H9 (cell line): ENCODE data around the gene HPGDS. TPM values are rescaled to one million over a fixed set of nuclear protein-coding genes. Genes with fewer than 3 reads are reported as not detected.

Experiments
- DNase-seq: peaks from one replicate; pipeline ENCODE4 v3.0.0-alpha.2; 2017
- H2AFZ ChIP-seq: one replicate; pipeline ENCODE4 v1.6.1; 2013; ENCODE audit warnings: mild to moderate bottlenecking, low read length, control low read depth, moderate library complexity
- H2AK5ac ChIP-seq: 2 replicates; pipeline ENCODE4 v1.6.1; 2013; ENCODE audit warnings: low read length, control low read depth, mixed read lengths; ENCODE audit not compliant: insufficient read length
- H2BK120ac ChIP-seq: one replicate; pipeline ENCODE4 v1.6.1; 2013; ENCODE audit warnings: low read depth, mild to moderate bottlenecking, low read length, control low read depth, inconsistent platforms; ENCODE audit not compliant: poor library complexity, severe bottlenecking
- H2BK12ac ChIP-seq: 2 replicates; pipeline ENCODE4 v1.6.1; 2013; ENCODE audit warnings: low read length, control low read depth, mixed read lengths, low read depth; ENCODE audit not compliant: insufficient read length
- H2BK15ac ChIP-seq: 2 replicates; pipeline ENCODE4 v1.6.1; 2013; ENCODE audit warnings: low read depth, low read length, control low read depth
- H2BK20ac ChIP-seq: one replicate; pipeline ENCODE4 v1.6.1; 2013; ENCODE audit warnings: low read depth, mild to moderate bottlenecking, low read length, control low read depth, inconsistent platforms; ENCODE audit not compliant: poor library complexity, severe bottlenecking
- H2BK5ac ChIP-seq: 2 replicates; pipeline ENCODE4 v1.6.1; 2013; ENCODE audit warnings: low read length, control low read depth, mixed read lengths; ENCODE audit not compliant: insufficient read length
- H3K14ac ChIP-seq: 2 replicates; pipeline ENCODE4 v1.6.1; 2013; ENCODE audit warnings: low read length, control low read depth; ENCODE audit not compliant: insufficient read depth
- H3K18ac ChIP-seq: 2 replicates; pipeline ENCODE4 v1.6.1; 2013; ENCODE audit warnings: low read depth, mild to moderate bottlenecking, mixed read lengths, low read length, control low read depth; ENCODE audit not compliant: insufficient read length
- H3K23ac ChIP-seq: 2 replicates; pipeline ENCODE4 v1.6.1; 2013; ENCODE audit warnings: low read length, control low read depth, mixed read lengths, low read depth; ENCODE audit not compliant: insufficient read length
- H3K23me2 ChIP-seq: 2 replicates; pipeline ENCODE4 v1.6.1; 2013; ENCODE audit warnings: low read depth, mild to moderate bottlenecking, mixed read lengths, low read length, control low read depth; ENCODE audit not compliant: insufficient read length, poor library complexity, severe bottlenecking
- H3K27ac ChIP-seq: 2 replicates; pipeline ENCODE4 v1.5.1; 2013; ENCODE audit warnings: low read length, control low read depth, mixed read lengths, low read depth; ENCODE audit not compliant: insufficient read length
- H3K27me3 ChIP-seq: 2 replicates; pipeline ENCODE4 v1.6.1; 2013; ENCODE audit warnings: low read length, control low read depth, inconsistent platforms; ENCODE audit not compliant: insufficient read depth
- H3K4ac ChIP-seq: 2 replicates; pipeline ENCODE4 v1.6.1; 2013; ENCODE audit warnings: low read depth, mild to moderate bottlenecking, control low read depth, inconsistent platforms, low read length, moderate library complexity
- H3K4me1 ChIP-seq: 2 replicates; pipeline ENCODE4 v1.6.1; 2013; ENCODE audit warnings: low read length, control low read depth, inconsistent platforms; ENCODE audit not compliant: insufficient read depth
- H3K4me2 ChIP-seq: 2 replicates; pipeline ENCODE4 v1.6.1; 2013; ENCODE audit warnings: low read length, control low read depth, mixed read lengths; ENCODE audit not compliant: insufficient read length, insufficient read depth
- H3K56ac ChIP-seq: 2 replicates; pipeline ENCODE4 v1.6.1; 2013; ENCODE audit warnings: low read depth, mild to moderate bottlenecking, mixed read lengths, low read length, control low read depth; ENCODE audit not compliant: insufficient read length
- H3K79me1 ChIP-seq: 2 replicates; pipeline ENCODE4 v1.6.1; 2013; ENCODE audit warnings: low read depth, mild to moderate bottlenecking, moderate library complexity, low read length, control low read depth, inconsistent platforms; ENCODE audit not compliant: insufficient read depth, poor library complexity, severe bottlenecking
- H3K79me2 ChIP-seq: 2 replicates; pipeline ENCODE4 v1.6.1; 2013; ENCODE audit warnings: low read length, control low read depth, inconsistent platforms; ENCODE audit not compliant: insufficient read depth
- H3K9ac ChIP-seq: 2 replicates; pipeline ENCODE4 v1.6.1; 2013; ENCODE audit warnings: low read length, control low read depth, mixed read lengths; ENCODE audit not compliant: insufficient read length; ENCODE audit errors: extremely low read depth
- H3K9me3 ChIP-seq: one replicate; pipeline ENCODE4 v1.6.1; 2013; ENCODE audit warnings: low read depth, low read length, inconsistent platforms; ENCODE audit not compliant: control insufficient read depth
- H3T11ph ChIP-seq: one replicate; pipeline ENCODE4 v1.6.1; 2013; ENCODE audit warnings: mild to moderate bottlenecking, low read length, control low read depth, inconsistent platforms
- H4K20me1 ChIP-seq: one replicate; pipeline ENCODE4 v1.6.1; 2013; ENCODE audit not compliant: control insufficient read depth, insufficient read length, insufficient read depth
- H4K5ac ChIP-seq: 2 replicates; pipeline ENCODE4 v1.6.1; 2013; ENCODE audit warnings: low read depth, mild to moderate bottlenecking, mixed read lengths, low read length, control low read depth; ENCODE audit not compliant: insufficient read length
- H4K8ac ChIP-seq: replicated peaks from 2 replicates; pipeline ENCODE4 v1.6.1; 2013; ENCODE audit warnings: low read length, control low read depth, mixed read lengths, low read depth; ENCODE audit not compliant: insufficient read length
- H4K91ac ChIP-seq: 2 replicates; pipeline ENCODE4 v1.6.1; 2013; ENCODE audit warnings: low read depth, mild to moderate bottlenecking, moderate library complexity, mixed read lengths, low read length, control low read depth; ENCODE audit not compliant: insufficient read length
- H3K27ac Mint-ChIP-seq, 3 experiments: 2 replicates in 2 of 3; 3 replicates in 1 of 3; pipeline ENCODE4 v1.8.0; 2020 to 2021; ENCODE audit warnings: mixed read lengths in 3 of 3, mild to moderate bottlenecking in 1 of 3, moderate library complexity in 1 of 3
- H3K27me3 Mint-ChIP-seq: 2 replicates; pipeline ENCODE4 v1.8.0; 2021; ENCODE audit warnings: low read depth, mild to moderate bottlenecking, moderate library complexity, mixed read lengths
- H3K36me3 Mint-ChIP-seq, 3 experiments: 2 replicates in 2 of 3; 3 replicates in 1 of 3; pipeline ENCODE4 v1.8.0; 2020 to 2021; ENCODE audit warnings: low read depth in 3 of 3, mixed read lengths in 3 of 3; ENCODE audit not compliant: insufficient read depth in 1 of 3
- H3K4me1 Mint-ChIP-seq, 2 experiments: 2 replicates each; pipeline ENCODE4 v1.8.0; 2020; ENCODE audit warnings: mixed read lengths in 2 of 2
- H3K4me3 Mint-ChIP-seq, 2 experiments: 2 replicates in 1 of 2; 3 replicates in 1 of 2; pipeline ENCODE4 v1.8.0; 2020 to 2021; ENCODE audit warnings: mild to moderate bottlenecking in 2 of 2, mixed read lengths in 2 of 2, moderate library complexity in 1 of 2
- H3K9me3 Mint-ChIP-seq, 2 experiments: 2 replicates in 1 of 2; 3 replicates in 1 of 2; pipeline ENCODE4 v1.8.0; 2020; ENCODE audit warnings: mild to moderate bottlenecking in 2 of 2, mixed read lengths in 2 of 2, moderate library complexity in 1 of 2
- CTCF ChIP-seq: fragments of 200-600 bp; sonication (generic); conservative IDR thresholded peaks from 3 replicates; pipeline ENCODE4 v1.8.0; 2021; ENCODE audit warnings: antibody characterized with exemption, mild to moderate bottlenecking
- WGBS: extraction: QIAGEN DNeasy Blood & Tissue Kit; methylation state at CpG from one replicate; pipeline ENCODE4 v1.1.7; 2013; ENCODE audit warnings: missing lambda C conversion rate, low lambda C conversion rate, mixed read lengths; ENCODE audit not compliant: insufficient read length; ENCODE audit errors: extremely low coverage; 5-methylcytosine and 5-hydroxymethylcytosine counted together
- total RNA-seq: library from RNA; stranded (reverse); gene quantifications from 2 replicates; pipeline ENCODE4 v1.2.1, GENCODE V29; 2021

Gene HPGDS
- total RNA-seq, 1 experiment from 2014 or later, result not detected

- Histone ChIP-seq H3K23me2 (no peaks in the 10 kb centered on the region), H3K27me3 (no peaks in the 10 kb centered on the region), H3K56ac (no peak overlapping the region), H4K20me1 (no peaks in the 10 kb centered on the region), H2BK12ac (no peak overlapping the region), H3K14ac (no peak overlapping the region), H3K4ac (no peak overlapping the region), H3K27ac (no peak overlapping the region), H4K8ac (no peak overlapping the region), H3K4me2 (no peak overlapping the region), H2BK120ac (no peak overlapping the region), H2BK15ac (no peak overlapping the region), H4K5ac (no peak overlapping the region), H2BK5ac (no peak overlapping the region), H3K4me1 (no peaks in the 10 kb centered on the region), H2BK20ac (no peak overlapping the region), H3K9ac (no peak overlapping the region), H3T11ph (no peak overlapping the region), H3K18ac (no peak overlapping the region), H3K23ac (no peak overlapping the region), H2AFZ (no peak overlapping the region), H4K91ac (no peak overlapping the region), H3K9me3 (no peaks in the 10 kb centered on the region), H3K79me1 (no peaks in the 10 kb centered on the region), H2AK5ac (no peak overlapping the region), H3K79me2 (no peaks in the 10 kb centered on the region)
- DNase-seq, result no peak
- H3K36me3 Mint-ChIP-seq, result no peaks in the 10 kb centered on the region; a peak in 1 of 7 replicates
- no CpG with 5 or more reads among the region's 2 CpGs for WGBS
- TF ChIP-seq CTCF, result peak; percentile 37
- H3K4me3 Mint-ChIP-seq, result no peak overlapping the region
- H3K27ac Mint-ChIP-seq, result no peak overlapping the region
- peaks cover 4 to 9% of the 10 kb centered on the region in 2 experiments; a peak in 3 of 4 replicates for H3K4me1 Mint-ChIP-seq
- H3K27me3 Mint-ChIP-seq, result no peaks in the 10 kb centered on the region
- no peaks in the 10 kb centered on the region for H3K9me3 Mint-ChIP-seq
These were observed 13.8 kb upstream of the HPGDS start for GRCh38 chr4:94356444-94356843.
